K562 (cell line): ENCODE data around the gene POMP. TPM values are rescaled to one million over a fixed set of nuclear protein-coding genes. Genes with fewer than 3 reads are reported as not detected.

Experiments
- ATAC-seq: fragments of 200-7000 bp; cut with Tn5 transposase; 3 replicates; pipeline ENCODE4 v1.9.1; 2020; ENCODE audit warnings: moderate library complexity
- BruUV-seq: library from RNA; stranded (reverse); fragments of 400-500 nt; replicated peaks from 2 replicates; lab custom pipeline; 2021; lab: Mats Ljungman, UMichigan
- CTCF ChIA-PET: fragments of 300-600 bp; formaldehyde crosslinking; extraction: SDS; loops from one replicate; lab custom pipeline; 2021; ENCODE audit warnings: low intra/inter-chr PET ratio; lab: Yijun Ruan, JAX
- POLR2A ChIA-PET: fragments of 300-600, 350-650 bp; sonication (Branson Sonifier 250); formaldehyde crosslinking; extraction: SDS; loops from one replicate; lab custom pipeline; 2021; ENCODE audit warnings: antibody characterized with exemption, inconsistent platforms; lab: Yijun Ruan, JAX
- DNase-seq, 4 experiments: peaks; one replicate each; pipeline versions ENCODE4 v3.0.0 to v3.0.0-alpha.2; 2011 to 2018; ENCODE audit warnings: low spot score in 3 of 4, mixed read lengths in 3 of 4; ENCODE audit errors: extremely low read depth in 1 of 4
- FAIRE-seq: peaks from 2 replicates; lab custom pipeline; 2011; peaks lifted over from hg19 to GRCh38; lab: Jason Lieb, UNC
- H2AFZ ChIP-seq: 2 replicates; pipeline ENCODE4 v1.6.0; 2011; ENCODE audit warnings: low read depth, low read length, control low read depth, inconsistent platforms
- H3K27ac ChIP-seq: fragments of 200-600 bp; 3 replicates; pipeline ENCODE4 v1.8.0; 2011; ENCODE audit warnings: low read depth, mild to moderate bottlenecking, control low read depth, inconsistent platforms, low read length, moderate library complexity, mixed read lengths; ENCODE audit errors: extremely low read depth
- H3K27me3 ChIP-seq, 2 experiments: fragments of 300-600 bp in 1 of 2; 2 replicates in 1 of 2; 3 replicates in 1 of 2; pipeline versions ENCODE4 v1.6.0 to v1.8.0; 2011; ENCODE audit warnings: inconsistent platforms in 2 of 2, low read length in 2 of 2, mild to moderate bottlenecking in 1 of 2, mixed read lengths in 1 of 2, moderate library complexity in 1 of 2; ENCODE audit not compliant: control insufficient read depth in 2 of 2, insufficient read depth in 2 of 2
- H3K36me3 ChIP-seq: fragments of 300-600 bp; 3 replicates; pipeline ENCODE4 v1.8.0; 2011; ENCODE audit warnings: mild to moderate bottlenecking, low read length, inconsistent platforms; ENCODE audit not compliant: control insufficient read depth, insufficient read depth
- H3K4me1 ChIP-seq, 2 experiments: fragments of 200-600 bp in 1 of 2; replicated peaks in 1 of 2; 2 replicates in 1 of 2; 3 replicates in 1 of 2; pipeline versions ENCODE4 v1.5.1 to v1.8.0; 2011; ENCODE audit warnings: inconsistent platforms in 2 of 2, low read length in 2 of 2, mild to moderate bottlenecking in 1 of 2, mixed read lengths in 1 of 2, moderate library complexity in 1 of 2; ENCODE audit not compliant: control insufficient read depth in 2 of 2, insufficient read depth in 2 of 2
- H3K4me2 ChIP-seq: 2 replicates; pipeline ENCODE4 v1.6.1; 2011; ENCODE audit warnings: low read length, control low read depth, inconsistent platforms, mixed read lengths; ENCODE audit not compliant: insufficient read depth
- H3K4me3 ChIP-seq: fragments of 200-600 bp; sonication (generic), shearing (Covaris generic); 2 replicates; pipeline ENCODE4 v1.5.1; 2016; ENCODE audit warnings: control low read depth, inconsistent platforms
- H3K79me2 ChIP-seq: fragments of 200-600 bp; 3 replicates; pipeline ENCODE4 v1.8.0; 2011; ENCODE audit warnings: low read length, inconsistent platforms; ENCODE audit not compliant: control insufficient read depth, insufficient read depth
- H3K9ac ChIP-seq, 2 experiments: 2 replicates each; pipeline versions ENCODE4 v1.6.0 to v1.6.1; 2011; ENCODE audit warnings: low read depth in 2 of 2, low read length in 2 of 2, control low read depth in 1 of 2, inconsistent platforms in 1 of 2, mild to moderate bottlenecking in 1 of 2, mixed read lengths in 1 of 2; ENCODE audit not compliant: insufficient read depth in 1 of 2
- H3K9me1 ChIP-seq: one replicate; pipeline ENCODE4 v1.6.0; 2011; ENCODE audit warnings: inconsistent platforms, mild to moderate bottlenecking, low read length, moderate library complexity; ENCODE audit not compliant: control insufficient read depth, insufficient read depth
- H3K9me3 ChIP-seq: replicated peaks from 2 replicates; pipeline ENCODE4 v1.5.1; 2011; ENCODE audit warnings: low read depth, low read length, inconsistent platforms; ENCODE audit not compliant: control insufficient read depth, insufficient read depth
- H4K20me1 ChIP-seq: replicated peaks from 2 replicates; pipeline ENCODE4 v1.6.1; 2011; ENCODE audit warnings: low read length, inconsistent platforms, mixed read lengths; ENCODE audit not compliant: control insufficient read depth, insufficient read depth
- BRCA1 ChIP-seq, 2 experiments: fragments of 450-650 bp in 1 of 2; sonication (generic) in 1 of 2; formaldehyde crosslinking in 1 of 2; IDR thresholded peaks; 2 replicates each; pipeline versions ENCODE4 v1.5.0 to v1.6.1; 2017 to 2020; ENCODE audit warnings: mild to moderate bottlenecking in 1 of 2, missing genetic modification reagents in 1 of 2
- CBX3 ChIP-seq, 2 experiments: IDR thresholded peaks; 1 replicate in 1 of 2; 2 replicates in 1 of 2; pipeline ENCODE4 v1.6.1; 2012; ENCODE audit warnings: inconsistent platforms in 2 of 2, low read length in 2 of 2, borderline replicate concordance in 1 of 2, control low read depth in 1 of 2
- CBX5 ChIP-seq: IDR thresholded peaks from 2 replicates; pipeline ENCODE4 v1.6.1; 2014; ENCODE audit warnings: low read depth, borderline replicate concordance
- GTF2A2 ChIP-seq: IDR thresholded peaks from 2 replicates; pipeline ENCODE4 v1.6.1; 2016; ENCODE audit warnings: mild to moderate bottlenecking, missing genetic modification characterization, missing compliant biosample characterization
- NFIC ChIP-seq: fragments of 450-650 bp; IDR thresholded peaks from 2 replicates; pipeline ENCODE4 v1.6.1; 2017; ENCODE audit warnings: mild to moderate bottlenecking, inconsistent platforms
- NR0B1 ChIP-seq: fragments of 450-650 bp; IDR thresholded peaks from one replicate; pipeline ENCODE4 v1.6.1; 2018; ENCODE audit warnings: mild to moderate bottlenecking, moderate library complexity; ENCODE audit not compliant: partially characterized antibody
- PCBP2 ChIP-seq: fragments of 200-400 bp; formaldehyde crosslinking; IDR thresholded peaks from 2 replicates; pipeline ENCODE4 v1.6.1; 2018; ENCODE audit warnings: low read length, low read depth, mild to moderate bottlenecking, moderate library complexity; ENCODE audit not compliant: poor library complexity, severe bottlenecking
- PTBP1 ChIP-seq: fragments of 200-400 bp; formaldehyde crosslinking; IDR thresholded peaks from 2 replicates; pipeline ENCODE4 v1.6.1; 2017; ENCODE audit warnings: low read depth, low read length
- SMARCC2 ChIP-seq: fragments of 450-650 bp; IDR thresholded peaks from 2 replicates; pipeline ENCODE4 v1.6.1; 2017; ENCODE audit warnings: antibody characterized with exemption, moderate library complexity, mild to moderate bottlenecking, low read depth
- TFAP4 ChIP-seq: sonication (generic); formaldehyde crosslinking; IDR thresholded peaks from 2 replicates; pipeline ENCODE4 v1.8.0; 2022; ENCODE audit warnings: missing genetic modification reagents, mild to moderate bottlenecking, moderate library complexity, borderline replicate concordance
- TOE1 ChIP-seq, 2 experiments: fragments of 450-650 bp in 1 of 2; sonication (generic) in 1 of 2; formaldehyde crosslinking in 1 of 2; IDR thresholded peaks; 2 replicates each; pipeline versions ENCODE4 v1.7.1 to v1.8.0; 2016 to 2022; ENCODE audit warnings: borderline replicate concordance in 2 of 2, mild to moderate bottlenecking in 2 of 2, antibody characterized with exemption in 1 of 2, inconsistent platforms in 1 of 2, low read depth in 1 of 2, missing genetic modification reagents in 1 of 2, moderate library complexity in 1 of 2
- UBTF ChIP-seq, 2 experiments: IDR thresholded peaks; 2 replicates each; pipeline ENCODE4 v1.6.1; 2012; ENCODE audit warnings: improper control_type of control experiment in 2 of 2, low read depth in 2 of 2, low read length in 2 of 2, borderline replicate concordance in 1 of 2
- ZFP36 ChIP-seq: fragments of 150-350 bp; IDR thresholded peaks from 2 replicates; pipeline ENCODE4 v1.6.1; 2018; ENCODE audit warnings: low read length, low read depth; ENCODE audit not compliant: partially characterized antibody
- ZNF695 ChIP-seq: fragments of 450-650 bp; formaldehyde crosslinking; IDR thresholded peaks from 2 replicates; pipeline ENCODE4 v1.4.0; 2020; ENCODE audit warnings: mild to moderate bottlenecking, moderate library complexity
- ZNF75A ChIP-seq: fragments of 450-650 bp; formaldehyde crosslinking; IDR thresholded peaks from 2 replicates; pipeline ENCODE4 v1.4.0; 2020; ENCODE audit warnings: mild to moderate bottlenecking
- WGBS: fragments of 100-300 bp; shearing (Covaris generic); methylation state at CpG from one replicate; pipeline ENCODE4 v1.1.6; 2016; ENCODE audit warnings: low coverage, mixed read lengths; ENCODE audit not compliant: insufficient coverage; ENCODE audit errors: missing lambda C conversion rate; 5-methylcytosine and 5-hydroxymethylcytosine counted together
- in situ Hi-C: fragments of 300-500 bp; cut with MboI; formaldehyde crosslinking; loops from 4 replicates; pipeline ENCODE4 v1.15.0; 2018; ENCODE audit warnings: inconsistent platforms, mixed read lengths
- intact Hi-C: fragments of 100-400 bp; cut with micrococcal nuclease; formaldehyde crosslinking; loops from 2 replicates; pipeline ENCODE4 v1.14.2; 2022
- polyA plus RNA-seq, 8 experiments: library from polyadenylated mRNA; depleted of rRNA in 4 of 8; stranded (reverse) in 5 of 8; unstranded in 3 of 8; fragments of >200 nt; fragmentation: Nextera tagmentation in 2 of 8; fragmentation: Illumina TruSeq in 1 of 8; extraction: Ambion mirVana in 2 of 8; extraction: Trizol in 1 of 8; gene quantifications; 2 replicates each; pipeline versions ENCODE4 v1.2.1 to v1.2.3, GENCODE V29; 2011 to 2014; ENCODE audit warnings: inconsistent platforms in 1 of 8, missing spikeins in 1 of 8
- total RNA-seq, 7 experiments: library from RNA; depleted of rRNA in 6 of 7; stranded (reverse); fragments of >200 nt in 6 of 7; fragmentation: Illumina TruSeq in 2 of 7; extraction: Trizol in 2 of 7; gene quantifications; 2 replicates each; pipeline versions ENCODE4 v1.2.1 to v1.2.3, GENCODE V29; 2011 to 2021; ENCODE audit warnings: low replicate concordance in 1 of 7

Gene POMP
- total and polyA plus RNA-seq, 9 of the 15 experiments (the other 6 are each of a cell fraction or from before 2014, with no cell fraction given) = 69.2 to 647 (median 118) TPM

- Histone ChIP-seq H3K36me3 (no peaks in the 10 kb centered on the region), H3K9me3 (no peaks in the 10 kb centered on the region), H3K9ac (no peak overlapping the region), H3K4me3 (no peak overlapping the region), H3K4me1 (peaks cover 0 to 11% of the 10 kb centered on the region in 2 experiments; a peak in 3 of 5 replicates), H2AFZ (peak overlapping the region; percentile 62; the same call in 1 of the 2 replicates), H3K9me1 (no peaks in the 10 kb centered on the region), H3K79me2 (no peaks in the 10 kb centered on the region), H4K20me1 (no peaks in the 10 kb centered on the region), H3K4me2 (peak overlapping the region; percentile 21; the same call in 1 of the 2 replicates), H3K27ac (no peak overlapping the region; the same call in 2 of the 3 replicates), H3K27me3 (no peaks in the 10 kb centered on the region; a peak in 1 of 5 replicates)
- FAIRE-seq = peak; percentile 11
- in situ Hi-C loops (no loop called here), intact Hi-C loops (no loop called here)
- 0% methylated on average over 6 of the region's 8 CpGs for WGBS
- CTCF ChIA-PET = no interaction called here
- POLR2A ChIA-PET = interaction anchor here (0.7 to 2.0 kb wide), 3 partner anchors 12 to 102 kb away, joined by 3 to 4 read pairs (median 3); no protein-coding TSS in a partner anchor
- no peak for TF ChIP-seq PTBP1
- TF ChIP-seq SMARCC2 = no peak
- TF ChIP-seq PCBP2 = no peak
- no peak for TF ChIP-seq CBX3 (IDR thresholded peaks at IDR 0.05; ENCODE audit: borderline replicate concordance in 1 of 2, low read length in 2 of 2)
- TF ChIP-seq BRCA1 (IDR thresholded peaks at IDR 0.05) = no peak
- no peak for TF ChIP-seq BRCA1 (CRISPR knock-in tag; IDR thresholded peaks at IDR 0.05)
- TF ChIP-seq CBX5 = no peak
- TF ChIP-seq TOE1 (IDR thresholded peaks at IDR 0.05; ENCODE audit: borderline replicate concordance) = no peak
- TF ChIP-seq TOE1 (CRISPR knock-in tag; IDR thresholded peaks at IDR 0.05; ENCODE audit: borderline replicate concordance, low read depth) = no peak
- TF ChIP-seq TFAP4 (CRISPR knock-in tag) = no peak
- no peak for TF ChIP-seq ZNF75A (CRISPR knock-in tag)
- TF ChIP-seq ZFP36 = no peak
- TF ChIP-seq NFIC = no peak
- TF ChIP-seq UBTF (IDR thresholded peaks at IDR 0.05; ENCODE audit: borderline replicate concordance in 1 of 2, low read depth in 2 of 2, low read length in 2 of 2) = no peak
- TF ChIP-seq ZNF695 (CRISPR knock-in tag) = no peak
- TF ChIP-seq NR0B1 = no peak
- TF ChIP-seq GTF2A2 (tag) = no peak
- DNase-seq = peak in 1 of 4 experiments; percentile 9
- no TSS peak for BruUV-seq
- ATAC-seq = no peak
Measured at GRCh38 chr13:28716511-28716910, 57.6 kb downstream of the POMP start.
